Pancreas (tissue), 10 donors: Measurements from ENCODE around the gene MRPS2. TPM values are rescaled to one million over a fixed set of nuclear protein-coding genes. Genes with fewer than 3 reads are reported as not detected.
"Not testable (repeated sequence)": the region's sequence is repeated elsewhere in the genome, so short reads cannot be mapped to it uniquely, and the experiment has no call there.

Experiments
- ATAC-seq, 4 donors: fragments of 200-7000 bp; cut with Tn5 transposase; one replicate each; pipeline versions ENCODE4 v1.8.0 to v1.9.1; 2020; ENCODE audit warnings: mild to moderate bottlenecking in 4 of 4, moderate library complexity in 4 of 4
- DNase-seq, 6 donors: peaks; one replicate each; pipeline ENCODE4 v3.0.0-alpha.2; 2020
- FAIRE-seq: peaks from 2 replicates; lab custom pipeline; 2012; peaks lifted over from hg19 to GRCh38; lab: Jason Lieb, UNC
- H3K27ac ChIP-seq, 4 donors: fragments of 200-600 bp; sonication (generic); 1 replicate in 3 of 4; 2 replicates in 1 of 4; pipeline versions ENCODE4 v1.5.0 to v1.8.0; 2020
- H3K27me3 ChIP-seq, 4 donors: fragments of 200-600 bp; one replicate each; pipeline ENCODE4 v1.8.0; 2021
- H3K36me3 ChIP-seq, 3 donors: fragments of 200-600 bp; sonication (generic) in 1 of 3; one replicate each; pipeline versions ENCODE4 v1.5.0 to v1.8.0; 2020 to 2021
- H3K4me1 ChIP-seq, 3 donors: fragments of 200-600 bp; one replicate each; pipeline ENCODE4 v1.8.0; 2021
- H3K4me3 ChIP-seq, 4 donors: fragments of 200-600 bp; sonication (generic) in 2 of 4; one replicate each; pipeline versions ENCODE4 v1.5.0 to v1.8.0; 2020 to 2021
- H3K9me3 ChIP-seq, 4 donors: fragments of 200-600 bp; one replicate each; pipeline ENCODE4 v1.8.0; 2021
- CTCF ChIP-seq, 4 donors: fragments of 200-600 bp; sonication (generic) in 3 of 4; IDR thresholded peaks; one replicate each; pipeline versions ENCODE4 v1.5.0 to v1.8.0; 2021; ENCODE audit warnings: antibody characterized with exemption in 4 of 4
- WGBS, 2 donors: extraction: QIAGEN DNeasy Blood & Tissue Kit; methylation state at CpG; one replicate each; pipeline ENCODE4 v1.1.7; 2013; 5-methylcytosine and 5-hydroxymethylcytosine counted together
- intact Hi-C, 3 donors: fragments of 100-400 bp; cut with DNase I; formaldehyde crosslinking; loops; one replicate each; pipeline versions ENCODE4 v1.11.1 to v1.14.2; 2022
- polyA plus RNA-seq, 2 donors: library from polyadenylated mRNA; stranded (reverse); fragments of 200-250 nt; gene quantifications; one replicate each; pipeline ENCODE4 v1.2.3, GENCODE V29; 2013
- total RNA-seq, 6 donors: library from RNA; stranded (reverse); fragmentation: NEBNext Ultra II Directional in 4 of 6; extraction: Animal tissue kit (Norgen Biotek cat#: 25700) in 4 of 6; gene quantifications; one replicate each; pipeline versions ENCODE4 v1.2.1 to v1.2.4, GENCODE V29; 2021 to 2023
- donor health status: healthy with polysubstance abuse.
- donor health status: DM: no; HTN: no; CAD: no; lungs with moderate emphysema.
- donor health status: DM: no; HTN: no; CAD: no.
- donor health status: control.
- donor health status: control.
- donor health status: Bipolar disorder and iron deficiency.
- donor health status: DM: yes; HTN: yes; CAD: no.
- donor health status: DM: no; HTN: no; CAD: no.
- donor health status: DM: no; HTN: no; CAD: no.
- donor health status: DM: yes; HTN: yes; CAD: no.

The MRPS2 gene
- total and polyA plus RNA-seq, 8 donors = 16.0 to 34.9 (median 19.1) TPM

GRCh38 chr9:135456436-135457104 lies 43.9 kb upstream of the MRPS2 start:
- Histone ChIP-seq H3K27ac (no peak overlapping the region), H3K4me3 (no peak overlapping the region), H3K4me1 (no peaks in the 10 kb centered on the region), H3K36me3 (no peaks in the 10 kb centered on the region), H3K27me3 (no peaks in the 10 kb centered on the region), H3K9me3 (no peaks in the 10 kb centered on the region)
- ATAC-seq (no peak), FAIRE-seq (no peak), DNase-seq (no peak)
- intact Hi-C loops = no loop called here
- WGBS, 2 donors = 70 to 74% methylated on average over 19 of the region's 19 CpGs
- no peak for TF ChIP-seq CTCF (IDR thresholded peaks at IDR 0.05)

GRCh38 chr9:135458478-135458877 lies 42.0 kb upstream of the MRPS2 start:
- H3K27me3 ChIP-seq, ATAC-seq, intact Hi-C loops, H3K36me3 ChIP-seq, DNase-seq, H3K4me1 ChIP-seq, H3K4me3 ChIP-seq, FAIRE-seq, H3K27ac ChIP-seq, H3K9me3 ChIP-seq: not testable (repeated sequence)
- 85 to 95% methylated on average over 5 of the region's 5 CpGs for WGBS, 2 donors

- no peak overlapping the region for H3K4me3 ChIP-seq
- DNase-seq (no peak), ATAC-seq (no peak), FAIRE-seq (no peak)
- H3K27ac ChIP-seq = no peak overlapping the region
- intact Hi-C loops = no loop called here
- WGBS, 2 donors = 67 to 73% methylated on average over 11 of the region's 11 CpGs
- H3K4me1 ChIP-seq = no peaks in the 10 kb centered on the region
- no peaks in the 10 kb centered on the region for H3K27me3 ChIP-seq
- H3K9me3 ChIP-seq = no peaks in the 10 kb centered on the region
- H3K36me3 ChIP-seq = no peaks in the 10 kb centered on the region
- TF ChIP-seq CTCF (IDR thresholded peaks at IDR 0.05) = no peak
Observed at GRCh38 chr9:135461936-135462335, 38.5 kb upstream of the MRPS2 start.

GRCh38 chr9:135463140-135463539 lies 37.3 kb upstream of the MRPS2 start:
- H3K27me3 ChIP-seq = no peaks in the 10 kb centered on the region
- intact Hi-C loops = no loop called here
- no peak for TF ChIP-seq CTCF (IDR thresholded peaks at IDR 0.05)
- no peaks in the 10 kb centered on the region for H3K9me3 ChIP-seq
- WGBS, 2 donors = 60 to 85% methylated on average over 3 of the region's 3 CpGs
- no peaks in the 10 kb centered on the region for H3K4me1 ChIP-seq
- no peak for ATAC-seq
- no peaks in the 10 kb centered on the region for H3K36me3 ChIP-seq
- DNase-seq = no peak
- FAIRE-seq = no peak
- no peak overlapping the region for H3K4me3 ChIP-seq
- H3K27ac ChIP-seq = no peak overlapping the region

- H3K4me1 ChIP-seq = no peaks in the 10 kb centered on the region
- no peaks in the 10 kb centered on the region for H3K27me3 ChIP-seq
- no peaks in the 10 kb centered on the region for H3K36me3 ChIP-seq
- H3K9me3 ChIP-seq = no peaks in the 10 kb centered on the region
- H3K27ac ChIP-seq = no peak overlapping the region
- no peak for TF ChIP-seq CTCF (IDR thresholded peaks at IDR 0.05)
- DNase-seq (no peak), FAIRE-seq (no peak), ATAC-seq (no peak)
- intact Hi-C loops = no loop called here
- 91 to 97% methylated on average over 7 of the region's 7 CpGs for WGBS, 2 donors
- no peak overlapping the region for H3K4me3 ChIP-seq
Observed at GRCh38 chr9:135464181-135464580, 36.3 kb upstream of the MRPS2 start.
